Measurements from ENCODE around the gene PHACTR4.

DNA sequence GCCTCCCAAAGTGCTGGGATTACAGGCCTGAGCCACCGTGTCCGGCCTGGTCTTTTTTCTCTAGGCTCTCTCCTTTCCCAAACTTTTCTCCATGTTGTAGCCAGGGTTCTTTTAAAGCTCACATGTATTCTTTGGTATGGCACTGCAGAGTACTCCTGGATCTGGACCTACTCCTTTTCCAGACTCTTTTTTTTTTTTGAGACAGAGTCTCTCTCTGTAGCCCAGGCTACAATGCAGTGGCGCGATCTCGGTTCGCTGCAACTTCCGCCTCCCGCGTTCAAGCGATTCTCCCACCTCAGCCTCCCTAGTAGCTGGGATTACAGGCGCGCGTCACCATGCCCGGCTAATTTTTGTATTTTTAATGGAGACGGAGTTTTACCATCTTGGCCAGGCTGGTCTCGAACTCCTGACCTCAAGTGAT is 41.3 kb upstream of the PHACTR4 start:
- TF ChIP-seq, protein P1, sequence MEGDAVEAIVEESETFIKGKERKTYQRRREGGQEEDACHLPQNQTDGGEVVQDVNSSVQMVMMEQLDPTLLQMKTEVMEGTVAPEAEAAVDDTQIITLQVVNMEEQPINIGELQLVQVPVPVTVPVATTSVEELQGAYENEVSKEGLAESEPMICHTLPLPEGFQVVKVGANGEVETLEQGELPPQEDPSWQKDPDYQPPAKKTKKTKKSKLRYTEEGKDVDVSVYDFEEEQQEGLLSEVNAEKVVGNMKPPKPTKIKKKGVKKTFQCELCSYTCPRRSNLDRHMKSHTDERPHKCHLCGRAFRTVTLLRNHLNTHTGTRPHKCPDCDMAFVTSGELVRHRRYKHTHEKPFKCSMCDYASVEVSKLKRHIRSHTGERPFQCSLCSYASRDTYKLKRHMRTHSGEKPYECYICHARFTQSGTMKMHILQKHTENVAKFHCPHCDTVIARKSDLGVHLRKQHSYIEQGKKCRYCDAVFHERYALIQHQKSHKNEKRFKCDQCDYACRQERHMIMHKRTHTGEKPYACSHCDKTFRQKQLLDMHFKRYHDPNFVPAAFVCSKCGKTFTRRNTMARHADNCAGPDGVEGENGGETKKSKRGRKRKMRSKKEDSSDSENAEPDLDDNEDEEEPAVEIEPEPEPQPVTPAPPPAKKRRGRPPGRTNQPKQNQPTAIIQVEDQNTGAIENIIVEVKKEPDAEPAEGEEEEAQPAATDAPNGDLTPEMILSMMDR (IDR thresholded peaks at IDR 0.05) = no peak
- no peak for TF ChIP-seq POLR2A (IDR thresholded peaks at IDR 0.05)
